Naive thymus-derived CD4-positive, alpha-beta T cell (primary cell): ENCODE data around the gene CENPX. TPM values are rescaled to one million over a fixed set of nuclear protein-coding genes. Genes with fewer than 3 reads are reported as not detected.

Experiments
- ATAC-seq: fragments of 150-1000 bp; cut with Tn5 transposase; 2 replicates; pipeline ENCODE4 v1.10.0; 2021; ENCODE audit warnings: mild to moderate bottlenecking, moderate library complexity
- CTCF ChIA-PET: fragments of 350-600 bp; sonication (Branson Sonifier 250); formaldehyde crosslinking; loops from one replicate; lab custom pipeline; 2021; ENCODE audit warnings: antibody characterized with exemption; lab: Charles Lee
- POLR2A ChIA-PET: fragments of 350-600 bp; sonication (Branson Sonifier 250); formaldehyde crosslinking; loops from one replicate; lab custom pipeline; 2021; ENCODE audit warnings: antibody characterized with exemption, inconsistent platforms; lab: Charles Lee
- DNase-seq, 9 donors: peaks; one replicate each; pipeline versions ENCODE4 v3.0.0 to v3.0.0-alpha.2; 2020 to 2022; ENCODE audit warnings: mixed read lengths in 1 of 9
- H3K27ac ChIP-seq: one replicate; pipeline ENCODE4 v1.7.0; 2013; ENCODE audit warnings: mild to moderate bottlenecking, low read depth, low read length, moderate library complexity
- H3K27me3 ChIP-seq, 2 donors: one replicate each; pipeline ENCODE4 v1.7.0; 2013; ENCODE audit warnings: low read length in 2 of 2, mild to moderate bottlenecking in 2 of 2, moderate library complexity in 2 of 2; ENCODE audit not compliant: control insufficient read depth in 2 of 2, insufficient read depth in 2 of 2
- H3K36me3 ChIP-seq, 3 experiments: 1 replicate in 2 of 3; 2 replicates in 1 of 3; pipeline ENCODE4 v1.7.0; 2013; ENCODE audit warnings: low read length in 3 of 3, mild to moderate bottlenecking in 3 of 3, moderate library complexity in 1 of 3; ENCODE audit not compliant: insufficient read depth in 3 of 3, control insufficient read depth in 2 of 3
- H3K4me1 ChIP-seq, 2 donors: one replicate each; pipeline ENCODE4 v1.7.0; 2013; ENCODE audit warnings: low read length in 2 of 2, mild to moderate bottlenecking in 2 of 2, moderate library complexity in 1 of 2; ENCODE audit not compliant: control insufficient read depth in 2 of 2, insufficient read depth in 2 of 2
- H3K4me3 ChIP-seq: 2 replicates; pipeline ENCODE4 v1.7.0; 2013; ENCODE audit warnings: mild to moderate bottlenecking, low read length
- H3K9me3 ChIP-seq, 3 experiments: 1 replicate in 2 of 3; 2 replicates in 1 of 3; pipeline ENCODE4 v1.7.0; 2013; ENCODE audit warnings: low read length in 3 of 3; ENCODE audit not compliant: control insufficient read depth in 2 of 3
- H3K27ac Mint-ChIP-seq, 9 donors: one replicate each; pipeline ENCODE4 v1.8.0; 2020 to 2022; ENCODE audit warnings: mixed read lengths in 9 of 9, mild to moderate bottlenecking in 8 of 9, moderate library complexity in 5 of 9, inconsistent platforms in 2 of 9
- H3K27me3 Mint-ChIP-seq, 5 donors: one replicate each; pipeline ENCODE4 v1.8.0; 2021 to 2022; ENCODE audit warnings: mixed read lengths in 5 of 5, mild to moderate bottlenecking in 1 of 5
- H3K36me3 Mint-ChIP-seq, 5 donors: one replicate each; pipeline ENCODE4 v1.8.0; 2020 to 2022; ENCODE audit warnings: mixed read lengths in 5 of 5, mild to moderate bottlenecking in 3 of 5, inconsistent platforms in 1 of 5
- H3K4me1 Mint-ChIP-seq, 7 donors: one replicate each; pipeline ENCODE4 v1.8.0; 2020 to 2022; ENCODE audit warnings: mixed read lengths in 7 of 7, mild to moderate bottlenecking in 3 of 7, inconsistent platforms in 1 of 7
- H3K4me3 Mint-ChIP-seq, 10 donors: one replicate each; pipeline ENCODE4 v1.8.0; 2020 to 2022; ENCODE audit warnings: mild to moderate bottlenecking in 10 of 10, mixed read lengths in 10 of 10, moderate library complexity in 6 of 10, inconsistent platforms in 2 of 10
- H3K9me3 Mint-ChIP-seq, 11 donors: one replicate each; pipeline ENCODE4 v1.8.0; 2020 to 2022; ENCODE audit warnings: mixed read lengths in 11 of 11, mild to moderate bottlenecking in 4 of 11, inconsistent platforms in 1 of 11, moderate library complexity in 1 of 11
- intact Hi-C, 2 donors: fragments of 100-400 bp; cut with micrococcal nuclease; formaldehyde crosslinking; loops; one replicate each; pipeline ENCODE4 v1.15.1; 2023
- polyA plus RNA-seq, 2 donors: library from polyadenylated mRNA; unstranded; fragments of 300-500 nt; fragmentation: Illumina TruSeq; gene quantifications; one replicate each; pipeline ENCODE4 v1.2.3, GENCODE V29; 2021
- total RNA-seq, 6 experiments: library from RNA in 5 of 6; stranded (reverse) in 5 of 6; gene quantifications; 1 replicate in 5 of 6; 2 replicates in 1 of 6; pipeline ENCODE4 v1.2.3 and lab custom pipeline; 2021 to 2026

The CENPX gene
- total and polyA plus RNA-seq, 7 experiments from 2014 or later = 25.5 to 72.7 (median 34.1) TPM

DNA sequence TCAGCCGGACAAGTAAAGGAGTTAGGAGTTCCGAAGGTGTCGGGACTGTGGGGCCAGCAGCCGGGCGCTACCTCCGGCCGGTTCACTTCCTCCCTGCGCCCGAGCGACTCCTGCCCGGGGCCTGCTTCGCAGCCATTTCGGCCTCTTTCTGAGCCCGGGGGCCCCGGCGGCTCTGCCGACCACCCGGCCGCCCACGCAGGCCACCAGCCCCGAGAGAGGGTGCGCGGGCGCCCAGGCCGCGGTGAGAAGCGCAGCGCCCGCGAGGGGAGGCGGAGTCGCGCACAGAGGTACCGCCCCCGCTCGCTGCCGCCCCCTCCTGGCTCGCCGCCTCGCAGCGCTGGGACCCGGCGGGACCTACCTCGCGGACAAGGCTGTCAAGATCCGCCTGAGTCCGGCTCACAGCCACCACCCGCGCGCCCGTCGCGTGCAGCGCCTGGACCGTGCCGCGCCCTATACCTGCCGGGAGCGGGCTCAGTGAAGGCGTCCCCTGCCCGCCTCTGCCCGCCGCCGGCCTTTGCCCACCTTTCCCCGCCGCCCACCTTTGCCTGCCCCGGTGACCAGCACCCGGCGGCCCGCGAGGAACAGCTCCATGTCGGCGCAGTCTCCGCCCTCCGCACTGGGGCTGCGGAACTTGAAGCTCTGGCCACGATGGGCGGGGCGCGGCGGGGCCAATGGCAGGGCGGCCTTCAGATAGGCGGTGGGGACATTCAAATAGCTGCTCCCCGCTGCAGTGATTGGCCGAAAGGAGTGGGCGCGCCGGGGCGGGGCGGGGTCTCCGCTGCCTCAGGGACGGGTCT is 14.6 kb upstream of the CENPX start, which contains the start of gene DCXR:
DCXR (minus strand) TSS at position 606 of the 797 bp plus-strand sequence; CDS start at position 591, 15 bp downstream.
- CTCF ChIA-PET = interaction anchor here (0.6 to 1.8 kb wide), 14 partner anchors 9 to 420 kb away, joined by 3 to 7 read pairs (median 4); partner anchors contain the start of genes CENPX and LRRC45
- intact Hi-C loops = loop anchor here (1.0 to 10.0 kb wide), 12 partner anchors 14 to 418 kb away; partner anchors contain the start of genes FASN (in 2 of the 2), GPS1 (in 2 of the 2), LRRC45 (in 2 of the 2) and RFNG (in 2 of the 2)

DNA sequence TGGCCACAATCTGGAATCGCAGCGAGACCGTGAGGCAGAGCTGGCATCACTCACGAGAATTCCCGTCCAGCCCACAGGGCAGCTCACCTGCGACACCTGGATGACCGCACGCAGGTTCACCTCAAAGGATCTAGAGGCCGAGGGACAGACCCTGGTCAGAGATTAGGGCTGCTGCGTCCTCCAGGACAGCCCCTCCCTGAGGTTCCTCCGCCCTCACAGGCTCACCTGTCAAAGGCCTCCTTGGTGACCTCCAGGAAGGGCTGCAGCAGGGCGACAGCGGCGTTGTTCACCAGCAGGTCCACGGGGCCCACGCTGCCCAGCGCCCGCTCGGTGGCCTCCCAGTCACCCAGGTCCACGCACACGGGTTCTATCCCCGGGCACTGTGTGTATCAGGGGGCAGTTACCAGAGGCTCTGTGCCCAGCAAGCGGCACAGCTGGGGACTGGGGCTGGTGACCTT is 14.0 kb upstream of the CENPX start:
- DNase-seq (no peak), ATAC-seq (no peak)
- peak overlapping the region; percentile 75 for H3K27ac ChIP-seq
- peaks cover 0 to 6% (median 0%) of the 10 kb centered on the region in 3 experiments for H3K36me3 ChIP-seq
- peaks cover 7% of the 10 kb centered on the region in 2 donors for H3K4me1 ChIP-seq
- H3K4me3 ChIP-seq = peak overlapping the region; percentile 71
- H3K9me3 Mint-ChIP-seq = no peaks in the 10 kb centered on the region
- intact Hi-C loops = loop anchor here (1.0 to 10.0 kb wide), 12 partner anchors 13 to 418 kb away; partner anchors contain the start of genes FASN (in 2 of the 2), GPS1 (in 2 of the 2), LRRC45 (in 2 of the 2) and RFNG (in 2 of the 2)
- no peaks in the 10 kb centered on the region for H3K9me3 ChIP-seq
- ChIA-PET CTCF (no interaction called here), POLR2A (interaction anchor here (1.5 to 3.1 kb wide), 4 partner anchors 11 to 90 kb away, joined by 3 to 12 read pairs (median 6); no protein-coding TSS in a partner anchor)
- H3K4me3 Mint-ChIP-seq = peak overlapping the region; percentile 64 to 94 (median 86)
- H3K4me1 Mint-ChIP-seq = peaks cover 14 to 29% (median 24%) of the 10 kb centered on the region in 7 donors
- peaks cover 0 to 7% (median 6%) of the 10 kb centered on the region in 5 donors for H3K36me3 Mint-ChIP-seq
- H3K27me3 Mint-ChIP-seq = no peaks in the 10 kb centered on the region
- no peaks in the 10 kb centered on the region for H3K27me3 ChIP-seq
- peak overlapping the region in 5 of 9 donors; percentile 46 to 93 (median 63) for H3K27ac Mint-ChIP-seq

More for the DNA sequence above, 14.6 kb upstream of the CENPX start, which contains the start of gene DCXR:
- DNase-seq = peak; percentile 87 to 97 (median 93)
- Histone ChIP-seq H3K9me3 (no peaks in the 10 kb centered on the region), H3K27ac (peak within 1 kb of the TSS; percentile 75), H3K36me3 (peaks cover 0 to 6% (median 0%) of the 10 kb centered on the region in 3 experiments), H3K4me3 (peak within 1 kb of the TSS; percentile 71), H3K27me3 (no peaks in the 10 kb centered on the region), H3K4me1 (peaks cover 7% of the 10 kb centered on the region in 2 donors)
- Mint-ChIP-seq H3K27me3 (no peaks in the 10 kb centered on the region), H3K4me1 (peaks cover 14 to 29% (median 24%) of the 10 kb centered on the region in 7 donors), H3K27ac (peak within 1 kb of the TSS; percentile 61 to 94 (median 90)), H3K36me3 (peaks cover 0 to 7% (median 6%) of the 10 kb centered on the region in 5 donors), H3K9me3 (no peaks in the 10 kb centered on the region), H3K4me3 (peak within 1 kb of the TSS; percentile 82 to 94 (median 89))
- POLR2A ChIA-PET = interaction anchor here (0.5 to 3.1 kb wide), 14 partner anchors 11 to 354 kb away, joined by 3 to 12 read pairs (median 4); partner anchors contain the start of genes ARL16 and HGS
- peak; percentile 96 for ATAC-seq

DNA sequence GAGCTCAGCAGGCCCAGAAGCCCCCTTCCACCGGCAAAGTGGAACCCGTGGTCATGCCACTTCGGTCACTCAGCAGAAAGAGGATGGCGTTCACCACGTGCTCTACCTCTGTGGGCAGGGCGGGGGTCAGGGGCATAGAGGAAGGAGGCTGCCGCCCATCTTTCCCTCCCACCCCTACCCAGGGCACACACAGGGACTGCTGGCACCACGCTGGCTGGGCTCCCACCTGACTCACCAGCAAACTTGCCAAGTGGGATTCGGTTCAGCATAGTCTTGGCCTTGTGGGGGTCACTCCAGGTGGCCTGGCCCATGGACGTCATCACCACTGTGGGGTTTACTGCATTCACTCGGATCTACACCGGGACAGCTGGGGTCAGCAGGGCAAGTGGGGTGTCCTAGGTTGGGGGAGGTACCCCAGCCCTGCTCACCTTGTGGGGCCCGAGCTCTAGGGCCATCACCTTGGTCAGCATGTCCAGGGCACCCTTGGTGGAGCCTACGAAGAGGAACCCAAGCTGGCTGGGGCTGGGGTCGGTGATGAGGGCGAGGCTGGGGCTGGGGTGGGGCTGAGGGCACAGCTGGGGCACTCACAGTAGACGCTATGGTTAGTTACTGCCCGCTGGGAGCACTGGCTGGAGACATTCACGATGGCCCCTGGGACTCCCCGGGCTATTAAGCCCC is 13.4 kb upstream of the CENPX start:
- ATAC-seq (no peak), DNase-seq (no peak)
- peak overlapping the region; percentile 75 for H3K27ac ChIP-seq
- intact Hi-C loops = loop anchor here (5.0 to 10.0 kb wide), 5 partner anchors 59 to 419 kb away; partner anchors contain the start of genes ARL16 (in 1 of the 2), CYBC1 (in 1 of the 2), FASN (in 1 of the 2) and HGS (in 1 of the 2)
- peaks cover 0 to 7% (median 6%) of the 10 kb centered on the region in 5 donors for H3K36me3 Mint-ChIP-seq
- H3K4me1 Mint-ChIP-seq = peaks cover 14 to 29% (median 24%) of the 10 kb centered on the region in 7 donors
- no peaks in the 10 kb centered on the region for H3K9me3 ChIP-seq
- H3K4me3 ChIP-seq = peak overlapping the region; percentile 71
- ChIA-PET POLR2A (interaction anchor here (1.5 to 3.1 kb wide), 4 partner anchors 10 to 91 kb away, joined by 3 to 12 read pairs (median 6); no protein-coding TSS in a partner anchor), CTCF (interaction anchor here (1.0 kb wide), 1 partner anchor 76 kb away, joined by 4 read pairs; no protein-coding TSS in a partner anchor)
- H3K27me3 ChIP-seq = no peaks in the 10 kb centered on the region
- peaks cover 0 to 6% (median 0%) of the 10 kb centered on the region in 3 experiments for H3K36me3 ChIP-seq
- peak overlapping the region in 5 of 9 donors; percentile 33 to 82 (median 62) for H3K27ac Mint-ChIP-seq
- H3K4me1 ChIP-seq = peaks cover 7% of the 10 kb centered on the region in 2 donors
- no peaks in the 10 kb centered on the region for H3K27me3 Mint-ChIP-seq
- no peaks in the 10 kb centered on the region for H3K9me3 Mint-ChIP-seq
- peak overlapping the region; percentile 59 to 94 (median 86) for H3K4me3 Mint-ChIP-seq

DNA sequence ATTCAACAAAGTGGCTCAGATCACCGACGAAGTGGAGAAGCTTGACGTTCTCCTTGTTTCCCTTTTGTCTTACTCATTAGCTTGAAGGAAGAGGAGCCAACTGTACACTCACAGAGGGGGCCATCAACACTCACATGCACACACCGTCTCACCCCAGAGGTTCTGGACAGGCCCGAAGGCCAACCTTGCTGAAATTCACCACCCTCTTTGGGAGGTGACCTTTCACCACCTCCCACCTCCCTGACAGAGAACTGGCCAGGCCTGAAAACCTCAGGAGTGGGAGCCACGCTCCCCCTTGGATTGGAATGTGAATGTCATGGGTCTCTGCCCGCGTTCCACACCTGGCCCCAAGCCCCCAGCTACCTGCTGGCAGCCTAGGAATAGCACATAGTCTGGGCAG is 12.8 kb upstream of the CENPX start:
- no peaks in the 10 kb centered on the region for H3K27me3 Mint-ChIP-seq
- H3K4me3 ChIP-seq = no peak overlapping the region
- H3K9me3 ChIP-seq = no peaks in the 10 kb centered on the region
- ATAC-seq (no peak), DNase-seq (no peak)
- POLR2A ChIA-PET = interaction anchor here (1.5 to 3.1 kb wide), 3 partner anchors 9 to 71 kb away, joined by 3 to 10 read pairs (median 3); no protein-coding TSS in a partner anchor
- peaks cover 14 to 31% (median 24%) of the 10 kb centered on the region in 7 donors for H3K4me1 Mint-ChIP-seq
- CTCF ChIA-PET = interaction anchor here (1.0 to 1.3 kb wide), 3 partner anchors 76 to 122 kb away, joined by 3 to 4 read pairs (median 4); no protein-coding TSS in a partner anchor
- H3K27ac Mint-ChIP-seq = peak overlapping the region in 8 of 9 donors; percentile 7 to 86 (median 58)
- H3K9me3 Mint-ChIP-seq = peaks cover 0 to 1% (median 0%) of the 10 kb centered on the region in 11 donors
- intact Hi-C loops = loop anchor here (5.0 to 10.0 kb wide), 5 partner anchors 59 to 419 kb away; partner anchors contain the start of genes ARL16 (in 1 of the 2), CYBC1 (in 1 of the 2), FASN (in 1 of the 2) and HGS (in 1 of the 2)
- H3K36me3 Mint-ChIP-seq = peaks cover 0 to 7% (median 6%) of the 10 kb centered on the region in 5 donors
- no peak overlapping the region for H3K27ac ChIP-seq
- H3K4me1 ChIP-seq = peaks cover 7% of the 10 kb centered on the region in 2 donors
- H3K4me3 Mint-ChIP-seq = peak overlapping the region; percentile 53 to 94 (median 82)
- peaks cover 0 to 6% (median 0%) of the 10 kb centered on the region in 3 experiments for H3K36me3 ChIP-seq
- no peaks in the 10 kb centered on the region for H3K27me3 ChIP-seq

DNA sequence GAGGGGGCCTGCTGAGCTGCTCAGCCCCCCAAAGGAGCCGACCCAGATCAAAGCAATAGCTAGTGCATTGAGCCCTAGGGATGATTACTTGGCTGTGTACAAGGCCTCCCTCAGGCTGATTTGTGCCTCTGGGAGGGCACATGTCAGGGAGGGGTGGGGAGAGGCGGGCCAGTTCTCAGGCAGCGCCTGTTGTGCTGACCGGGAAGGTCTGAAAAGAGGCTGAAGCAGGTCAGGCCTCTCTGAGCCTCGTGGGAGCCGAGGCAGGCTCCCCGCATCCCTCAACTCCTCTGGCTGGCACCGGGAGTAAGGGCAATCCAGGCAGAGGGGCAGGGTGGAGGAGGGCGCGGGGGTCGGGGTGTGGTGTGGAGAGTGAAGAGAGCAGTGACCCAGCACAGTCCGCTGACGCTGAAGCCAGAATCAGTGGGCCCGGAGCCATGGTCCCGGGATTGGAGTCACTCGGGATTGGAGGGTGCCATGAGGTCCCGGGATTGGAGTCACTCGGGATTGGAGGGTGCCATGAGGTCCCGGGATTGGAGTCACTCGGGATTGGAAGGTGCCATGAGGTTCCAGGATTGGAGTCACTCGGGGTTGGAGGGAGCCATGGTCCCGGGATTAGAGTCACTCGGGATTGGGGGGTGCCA is 11.8 kb upstream of the CENPX start:
- CTCF ChIA-PET = interaction anchor here (0.6 to 1.3 kb wide), 3 partner anchors 22 to 123 kb away, joined by 3 to 4 read pairs (median 3); no protein-coding TSS in a partner anchor
- H3K4me3 ChIP-seq = no peak overlapping the region
- DNase-seq (no peak), ATAC-seq (no peak)
- H3K27me3 ChIP-seq = no peaks in the 10 kb centered on the region
- Mint-ChIP-seq H3K27ac (peak overlapping the region in 4 of 9 donors; percentile 50 to 86 (median 66)), H3K4me1 (peaks cover 14 to 36% (median 24%) of the 10 kb centered on the region in 7 donors), H3K4me3 (peak overlapping the region in 7 of 10 donors; percentile 33 to 94 (median 82)), H3K27me3 (no peaks in the 10 kb centered on the region), H3K36me3 (peaks cover 0 to 10% (median 6%) of the 10 kb centered on the region in 5 donors), H3K9me3 (peaks cover 0 to 2% (median 0%) of the 10 kb centered on the region in 11 donors)
- H3K27ac ChIP-seq = no peak overlapping the region
- H3K36me3 ChIP-seq = peaks cover 0 to 6% (median 0%) of the 10 kb centered on the region in 3 experiments
- POLR2A ChIA-PET = interaction anchor here (3.1 kb wide), 1 partner anchor 8 kb away, joined by 10 read pairs; no protein-coding TSS in a partner anchor
- H3K4me1 ChIP-seq = peaks cover 14 to 16% of the 10 kb centered on the region in 2 donors
- intact Hi-C loops = loop anchor here (5.0 to 10.0 kb wide), 5 partner anchors 60 to 420 kb away; partner anchors contain the start of genes ARL16 (in 1 of the 2), CYBC1 (in 1 of the 2), FASN (in 1 of the 2) and HGS (in 1 of the 2)
- H3K9me3 ChIP-seq = no peaks in the 10 kb centered on the region
